Stimulated activated CD4-positive, alpha-beta T cell treated with anti-CD3 and anti-CD28 coated beads, Interleukin-1b, Interleukin-23, amount 100 ng/mL, for 1 hour (primary cell): ENCODE data around the gene CDKL1.
"Not testable (repeated sequence)": the region's sequence is repeated elsewhere in the genome, so short reads cannot be mapped to it uniquely, and the experiment has no call there.

Experiments
- DNase-seq, 2 donors: peaks; one replicate each; pipeline ENCODE4 v3.0.0-alpha.2; 2020; ENCODE audit warnings: low read depth in 2 of 2

CDKL1 gene

DNA sequence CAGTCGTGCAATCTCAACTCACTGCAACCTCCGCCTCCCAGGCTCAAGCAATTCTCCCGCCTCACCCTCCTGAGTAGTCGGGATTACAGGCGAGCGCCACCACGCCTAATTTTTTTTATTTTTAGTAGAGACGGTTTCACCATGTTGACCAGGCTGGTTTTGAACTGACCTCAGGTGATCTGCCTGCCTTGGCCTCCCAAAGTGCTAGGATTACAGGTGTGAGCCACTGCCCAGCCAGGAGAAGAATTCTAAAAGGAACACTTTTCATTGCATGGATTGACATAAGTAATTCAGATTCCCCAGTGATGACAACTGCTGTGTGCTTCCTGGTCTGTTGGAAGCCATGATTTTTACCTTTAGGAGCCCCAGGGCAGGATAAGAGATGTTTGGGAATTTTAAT is 62.5 kb downstream of the CDKL1 start:
- DNase-seq = no peak

DNA sequence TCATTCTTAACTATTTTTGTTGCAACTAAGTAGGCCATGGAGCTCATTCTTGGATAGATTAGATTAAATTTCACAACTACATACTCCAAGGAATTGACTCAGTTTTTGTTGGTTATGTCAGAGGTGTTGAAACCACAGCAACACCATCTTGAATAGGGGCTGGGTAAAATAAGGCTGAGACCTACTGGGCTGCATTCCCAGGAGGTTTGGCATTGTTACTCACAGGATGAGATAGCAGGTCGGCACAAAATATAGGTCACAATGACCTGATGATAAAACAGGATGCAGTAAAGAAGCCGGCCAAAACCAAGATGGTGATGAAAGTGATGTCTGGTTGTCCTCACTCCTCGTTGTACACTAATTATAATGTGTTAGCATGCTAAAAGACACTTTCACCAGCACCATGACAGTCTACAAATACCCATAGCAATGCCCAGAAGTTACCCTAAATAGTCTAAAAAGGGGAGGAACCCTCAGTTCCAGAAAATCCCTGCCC is 63.6 kb downstream of the CDKL1 start:
- no peak for DNase-seq

GRCh38 chr14:50331596-50331995 is 65.1 kb downstream of the CDKL1 start:
- no peak for DNase-seq

GRCh38 chr14:50321009-50321660 is 75.5 kb downstream of the CDKL1 start:
- peak; percentile 10 to 38 for DNase-seq

GRCh38 chr14:50320283-50320682 is 76.4 kb downstream of the CDKL1 start:
- no peak for DNase-seq

- DNase-seq = no peak
These were observed 77.0 kb downstream of the CDKL1 start for GRCh38 chr14:50319721-50320120.

GRCh38 chr14:50319293-50319692 is 77.4 kb downstream of the CDKL1 start:
- DNase-seq = no peak

GRCh38 chr14:50318031-50318626 is 78.6 kb downstream of the CDKL1 start:
- DNase-seq = no peak

GRCh38 chr14:50314098-50314497 is 82.6 kb downstream of the CDKL1 start:
- DNase-seq = not testable (repeated sequence)

GRCh38 chr14:50312734-50313054 is 84.0 kb downstream of the CDKL1 start:
- no peak for DNase-seq

- peak; percentile 58 to 84 for DNase-seq
These were observed 84.5 kb downstream of the CDKL1 start, which contains the start of the genes DMAC2L and L2HGDH for GRCh38 chr14:50311972-50312733. TSS of gene DMAC2L (plus strand) at chr14:50312324. CDS start at chr14:50321488, 9,164 bp downstream. TSS of gene L2HGDH (minus strand) at chr14:50312229. CDS start at chr14:50312150, 79 bp downstream.

GRCh38 chr14:50311337-50311971 is 85.2 kb downstream of the CDKL1 start:
- no peak for DNase-seq

DNA sequence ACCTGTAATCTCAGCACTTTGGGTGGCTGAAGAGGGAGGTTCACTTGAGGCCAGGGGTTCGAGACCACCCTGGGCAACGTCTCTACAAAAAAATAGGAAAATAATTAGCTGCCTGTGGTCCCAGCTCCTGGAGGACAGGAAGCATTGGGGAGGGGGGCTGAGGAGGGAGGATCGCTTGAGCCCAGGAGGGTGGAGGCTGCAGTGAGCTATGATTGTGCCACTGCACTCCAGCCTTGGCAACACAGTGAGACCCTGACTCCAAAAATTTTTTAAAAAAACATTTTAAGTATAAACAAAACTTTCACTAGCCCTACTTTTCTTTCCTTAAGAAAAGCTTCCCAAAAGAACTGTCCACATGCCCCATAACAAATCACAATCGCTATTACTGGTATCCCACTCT is 86.2 kb downstream of the CDKL1 start:
- no peak for DNase-seq

- DNase-seq = no peak
These were observed 88.2 kb downstream of the CDKL1 start for GRCh38 chr14:50308363-50308915.

- no peak for DNase-seq
These were observed 92.8 kb downstream of the CDKL1 start for GRCh38 chr14:50303744-50304471.

- DNase-seq = no peak
These were observed 94.8 kb downstream of the CDKL1 start for GRCh38 chr14:50301914-50302313.

DNA sequence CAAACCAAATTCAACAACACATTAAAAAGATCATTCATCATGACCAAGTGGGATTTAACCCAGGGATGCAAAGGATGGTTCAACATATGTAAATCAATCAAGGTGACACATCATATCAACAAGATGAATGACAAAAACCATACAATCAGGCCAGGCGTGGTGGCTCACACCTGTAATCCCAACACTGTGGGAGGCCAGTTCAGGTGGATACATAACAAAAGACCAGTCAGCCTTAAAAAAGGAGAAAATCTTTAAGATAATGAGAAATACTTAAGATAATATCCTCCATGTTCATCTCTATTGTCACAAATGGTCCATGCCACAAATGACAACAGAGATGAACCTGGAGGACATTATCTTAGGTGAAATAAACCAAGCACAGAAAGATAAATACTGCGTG is 97.1 kb downstream of the CDKL1 start:
- no peak for DNase-seq

DNA sequence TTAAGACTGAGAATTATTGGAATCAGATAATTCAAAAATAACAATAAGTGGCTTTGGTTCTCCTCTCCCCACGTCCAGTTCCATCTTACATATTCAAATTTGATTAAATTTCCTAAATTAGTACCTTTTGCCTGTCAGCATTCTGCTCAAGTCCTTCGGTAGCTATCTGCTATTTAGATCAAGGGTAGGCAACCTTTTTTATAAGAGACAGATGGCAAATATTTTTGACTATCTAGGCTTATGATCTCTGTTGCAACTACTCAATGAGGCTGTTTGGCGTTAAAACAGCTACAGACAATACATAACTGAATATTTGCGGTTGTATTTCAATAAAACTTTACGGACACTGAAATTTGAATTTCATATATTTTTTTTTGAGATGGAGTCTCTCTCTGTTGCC is 106.4 kb downstream of the CDKL1 start:
- DNase-seq = no peak

- no peak for DNase-seq
These were observed 108.5 kb downstream of the CDKL1 start for GRCh38 chr14:50288146-50288545.

- no peak for DNase-seq
These were observed 110.8 kb downstream of the CDKL1 start for GRCh38 chr14:50285861-50286260.
